Kidney (tissue), 14 donors: ENCODE results near the gene HMGN2. TPM values are rescaled to one million over a fixed set of nuclear protein-coding genes. Genes with fewer than 3 reads are reported as not detected.

Experiments
- DNase-seq, 5 donors: peaks; one replicate each; pipeline ENCODE4 v3.0.0-alpha.2; 2013 to 2020
- FAIRE-seq: peaks from 2 replicates; lab custom pipeline; 2012; peaks lifted over from hg19 to GRCh38; lab: Jason Lieb, UNC
- H3K27ac ChIP-seq, 2 donors: one replicate each; pipeline ENCODE4 v1.7.0; 2013; ENCODE audit warnings: low read depth in 2 of 2, low read length in 2 of 2, inconsistent platforms in 1 of 2
- H3K27me3 ChIP-seq: one replicate; pipeline ENCODE4 v1.7.1; 2013; ENCODE audit warnings: low read length, inconsistent platforms; ENCODE audit not compliant: control insufficient read depth, insufficient read depth
- H3K36me3 ChIP-seq, 3 donors: one replicate each; pipeline versions ENCODE4 v1.7.0 to v1.7.1; 2013; ENCODE audit warnings: low read length in 3 of 3, control low read depth in 1 of 3, inconsistent platforms in 1 of 3; ENCODE audit not compliant: insufficient read depth in 3 of 3, control insufficient read depth in 2 of 3
- H3K4me1 ChIP-seq, 3 donors: one replicate each; pipeline versions ENCODE4 v1.7.0 to v1.7.1; 2013; ENCODE audit warnings: low read length in 3 of 3, inconsistent platforms in 1 of 3, low read depth in 1 of 3; ENCODE audit not compliant: control insufficient read depth in 2 of 3, insufficient read depth in 2 of 3
- H3K4me3 ChIP-seq, 3 donors: one replicate each; pipeline versions ENCODE4 v1.7.0 to v1.8.1; 2013; ENCODE audit warnings: low read length in 3 of 3, control low read depth in 1 of 3, inconsistent platforms in 1 of 3
- H3K9ac ChIP-seq, 3 donors: one replicate each; pipeline versions ENCODE4 v1.7.0 to v1.7.1; 2013; ENCODE audit warnings: low read length in 3 of 3, control low read depth in 1 of 3, inconsistent platforms in 1 of 3
- H3K9me3 ChIP-seq, 3 donors: one replicate each; pipeline versions ENCODE4 v1.7.0 to v1.7.1; 2013; ENCODE audit warnings: low read length in 3 of 3, control low read depth in 1 of 3, inconsistent platforms in 1 of 3; ENCODE audit not compliant: control insufficient read depth in 2 of 3, insufficient read depth in 1 of 3
- intact Hi-C: fragments of 100-400 bp; cut with DNase I; formaldehyde crosslinking; loops from one replicate; pipeline ENCODE4 v1.11.1; 2022
- polyA plus RNA-seq: library from polyadenylated mRNA; stranded (reverse); fragments of 350-450 nt; fragmentation: Illumina TruSeq; extraction: RNeasy Lipid Tissue Mini Kit (QIAGEN cat#74804); gene quantifications from one replicate; pipeline ENCODE4 v1.2.3, GENCODE V29; 2014; ENCODE audit warnings: low read depth, low replicate concordance; ENCODE audit not compliant: insufficient read depth
- total RNA-seq: library from RNA; stranded (reverse); fragmentation: NEBNext Ultra II Directional; extraction: Animal tissue kit (Norgen Biotek cat#: 25700); gene quantifications from one replicate; pipeline ENCODE4 v1.2.1, GENCODE V29; 2021
- TF ChIP-seq, protein P1 (sequence below): IDR thresholded peaks from 3 replicates; pipeline ENCODE4 v1.5.1; 2012; ENCODE audit warnings: mild to moderate bottlenecking, moderate library complexity, borderline replicate concordance; ENCODE audit not compliant: insufficient read depth; ENCODE audit errors: extremely low read depth
- donor health status: control.
- donor health status: control.
- donor health status: control.
- donor health status: control.
- donor health status: control.
- donor health status: DM: yes; HTN: yes; CAD: no.
- donor health status: Normal renal cell carcinoma (clear cell type).

Gene HMGN2
- total and polyA plus RNA-seq, 2 donors from 2014 or later = 362 to 413 TPM

DNA sequence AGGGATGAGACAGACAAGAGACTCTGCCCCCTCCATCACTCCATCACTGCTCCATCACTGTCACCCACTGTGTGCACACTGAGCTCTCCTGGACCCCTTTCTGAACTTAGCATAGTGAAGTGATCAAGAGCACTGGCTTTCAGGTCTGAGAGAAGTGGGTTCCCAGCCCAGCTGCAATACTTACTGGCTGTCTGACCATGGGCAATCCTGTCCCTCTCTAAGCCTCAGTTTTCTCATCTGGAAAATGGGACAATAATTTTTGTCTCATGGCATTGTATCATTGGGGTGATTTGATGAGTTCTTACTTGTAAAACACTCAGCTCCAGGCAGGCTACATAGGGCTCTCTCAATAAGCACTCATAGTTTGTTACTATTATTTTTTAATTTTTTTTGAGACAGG lies 49.8 kb downstream of the HMGN2 start:
- TF ChIP-seq, protein P1, sequence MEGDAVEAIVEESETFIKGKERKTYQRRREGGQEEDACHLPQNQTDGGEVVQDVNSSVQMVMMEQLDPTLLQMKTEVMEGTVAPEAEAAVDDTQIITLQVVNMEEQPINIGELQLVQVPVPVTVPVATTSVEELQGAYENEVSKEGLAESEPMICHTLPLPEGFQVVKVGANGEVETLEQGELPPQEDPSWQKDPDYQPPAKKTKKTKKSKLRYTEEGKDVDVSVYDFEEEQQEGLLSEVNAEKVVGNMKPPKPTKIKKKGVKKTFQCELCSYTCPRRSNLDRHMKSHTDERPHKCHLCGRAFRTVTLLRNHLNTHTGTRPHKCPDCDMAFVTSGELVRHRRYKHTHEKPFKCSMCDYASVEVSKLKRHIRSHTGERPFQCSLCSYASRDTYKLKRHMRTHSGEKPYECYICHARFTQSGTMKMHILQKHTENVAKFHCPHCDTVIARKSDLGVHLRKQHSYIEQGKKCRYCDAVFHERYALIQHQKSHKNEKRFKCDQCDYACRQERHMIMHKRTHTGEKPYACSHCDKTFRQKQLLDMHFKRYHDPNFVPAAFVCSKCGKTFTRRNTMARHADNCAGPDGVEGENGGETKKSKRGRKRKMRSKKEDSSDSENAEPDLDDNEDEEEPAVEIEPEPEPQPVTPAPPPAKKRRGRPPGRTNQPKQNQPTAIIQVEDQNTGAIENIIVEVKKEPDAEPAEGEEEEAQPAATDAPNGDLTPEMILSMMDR = no peak
- Histone ChIP-seq H3K9ac (no peak overlapping the region), H3K36me3 (no peaks in the 10 kb centered on the region), H3K9me3 (no peaks in the 10 kb centered on the region), H3K4me3 (no peak overlapping the region), H3K27me3 (no peaks in the 10 kb centered on the region), H3K27ac (no peak overlapping the region), H3K4me1 (no peaks in the 10 kb centered on the region)
- intact Hi-C loops = no loop called here
- no peak for FAIRE-seq
- no peak for DNase-seq

DNA sequence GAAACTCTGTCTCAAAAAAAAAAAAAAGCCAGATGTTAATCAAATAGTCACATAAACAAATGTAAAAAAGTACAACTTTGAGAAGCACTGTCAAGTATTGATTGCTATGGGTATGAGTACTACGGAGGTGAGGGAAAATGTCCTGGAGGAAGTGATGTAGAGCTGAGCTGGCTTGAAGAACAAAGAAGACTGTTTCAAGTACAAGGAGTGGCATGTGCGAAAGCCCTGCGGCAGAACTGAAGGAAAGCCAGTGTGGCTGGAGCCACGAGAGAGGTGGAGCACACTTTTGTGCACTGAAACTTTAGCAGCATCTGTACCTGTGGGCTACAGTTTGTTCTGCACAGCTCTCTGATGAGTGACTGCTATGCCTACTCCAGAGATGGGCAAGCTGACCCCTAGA lies 51.9 kb downstream of the HMGN2 start:
- FAIRE-seq = no peak
- TF ChIP-seq, protein P1 = no peak
- Histone ChIP-seq H3K4me1 (no peaks in the 10 kb centered on the region), H3K27me3 (no peaks in the 10 kb centered on the region), H3K4me3 (no peak overlapping the region), H3K9ac (no peak overlapping the region), H3K27ac (no peak overlapping the region), H3K9me3 (no peaks in the 10 kb centered on the region), H3K36me3 (no peaks in the 10 kb centered on the region)
- intact Hi-C loops = no loop called here
- no peak for DNase-seq

Other genes starting within 250 kb of the HMGN2 start
- 8.5 TPM for gene CEP85, start 238.2 kb upstream of the HMGN2 start, total RNA-seq
- 8.4 TPM for gene CEP85, start 238.2 kb upstream of the HMGN2 start, polyA plus RNA-seq
- gene SH3BGRL3, start 192.4 kb upstream of the HMGN2 start, total RNA-seq = 140 TPM
- 180 TPM for gene SH3BGRL3, start 192.4 kb upstream of the HMGN2 start, polyA plus RNA-seq
- 55.0 TPM for gene UBXN11, start 165.8 kb upstream of the HMGN2 start, total RNA-seq
- gene UBXN11, start 165.8 kb upstream of the HMGN2 start, polyA plus RNA-seq = 30.2 TPM
- 30.8 TPM for gene CD52, start 154.5 kb upstream of the HMGN2 start, total RNA-seq
- gene CD52, start 154.5 kb upstream of the HMGN2 start, polyA plus RNA-seq = 13.2 TPM
- 2.2 TPM for gene CRYBG2, start 118.3 kb upstream of the HMGN2 start, total RNA-seq
- not detected for gene CRYBG2, start 118.3 kb upstream of the HMGN2 start, polyA plus RNA-seq
- gene ZNF683, start 99.7 kb upstream of the HMGN2 start, total RNA-seq = 0.25 TPM
- gene ZNF683, start 99.7 kb upstream of the HMGN2 start, polyA plus RNA-seq = not detected
- not detected for gene LIN28A, start 61.6 kb upstream of the HMGN2 start, total RNA-seq
- not detected for gene LIN28A, start 61.6 kb upstream of the HMGN2 start, polyA plus RNA-seq
- 53.4 TPM for gene DHDDS, start 40.1 kb upstream of the HMGN2 start, total RNA-seq
- 41.8 TPM for gene DHDDS, start 40.1 kb upstream of the HMGN2 start, polyA plus RNA-seq
- gene RPS6KA1, start 57.3 kb downstream of the HMGN2 start, total RNA-seq = 58.1 TPM
- 39.5 TPM for gene RPS6KA1, start 57.3 kb downstream of the HMGN2 start, polyA plus RNA-seq
- 71.7 TPM for gene ARID1A, start 223.6 kb downstream of the HMGN2 start, total RNA-seq
- gene ARID1A, start 223.6 kb downstream of the HMGN2 start, polyA plus RNA-seq = 9.9 TPM